ENCODE results near the gene RNF112. TPM values are rescaled to one million over a fixed set of nuclear protein-coding genes. Genes with fewer than 3 reads are reported as not detected.
A peak's percentile ranks its signal among the peaks of the same experiment; 100 is the strongest.

RNF112 gene
- total RNA-seq, 2 donors from 2014 or later, result 2.8 to 8.3 TPM

DNA sequence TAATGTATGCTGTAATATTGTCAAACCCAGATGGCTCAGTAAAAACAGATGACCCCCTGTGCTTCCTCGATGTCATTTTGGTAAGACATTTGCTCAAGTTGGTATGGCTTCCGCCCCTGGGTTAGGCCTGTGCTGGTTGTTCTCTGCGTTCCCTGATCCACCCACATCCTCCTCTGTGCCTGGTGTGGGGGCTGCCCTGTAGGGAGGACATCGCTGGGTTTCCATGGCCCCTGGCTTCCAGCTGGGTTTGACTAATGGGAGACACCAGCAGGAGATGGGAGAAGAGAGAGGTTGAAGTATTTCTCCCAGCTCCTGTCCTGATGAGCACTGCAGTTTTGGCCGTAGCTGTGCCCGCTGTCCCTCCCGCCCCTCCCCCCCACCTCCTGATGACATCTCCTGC is 19.6 kb upstream of the RNF112 start:
- DNase-seq (ENCODE audit: low spot score), result no peak
- Histone ChIP-seq H3K27me3 (replicated peaks; ENCODE audit: insufficient read depth) (no peaks in the 10 kb centered on the region), H3K27ac (peak overlapping the region; percentile 98 to 99), H3K4me1 (ENCODE audit: control insufficient read depth in 1 of 2, low read depth in 2 of 2) (peaks cover 43 to 68% of the 10 kb centered on the region in 2 donors), H3K36me3 (no peaks in the 10 kb centered on the region), H3K4me3 (no peak overlapping the region), H3K9me3 (no peaks in the 10 kb centered on the region)
- TF ChIP-seq, protein P1, sequence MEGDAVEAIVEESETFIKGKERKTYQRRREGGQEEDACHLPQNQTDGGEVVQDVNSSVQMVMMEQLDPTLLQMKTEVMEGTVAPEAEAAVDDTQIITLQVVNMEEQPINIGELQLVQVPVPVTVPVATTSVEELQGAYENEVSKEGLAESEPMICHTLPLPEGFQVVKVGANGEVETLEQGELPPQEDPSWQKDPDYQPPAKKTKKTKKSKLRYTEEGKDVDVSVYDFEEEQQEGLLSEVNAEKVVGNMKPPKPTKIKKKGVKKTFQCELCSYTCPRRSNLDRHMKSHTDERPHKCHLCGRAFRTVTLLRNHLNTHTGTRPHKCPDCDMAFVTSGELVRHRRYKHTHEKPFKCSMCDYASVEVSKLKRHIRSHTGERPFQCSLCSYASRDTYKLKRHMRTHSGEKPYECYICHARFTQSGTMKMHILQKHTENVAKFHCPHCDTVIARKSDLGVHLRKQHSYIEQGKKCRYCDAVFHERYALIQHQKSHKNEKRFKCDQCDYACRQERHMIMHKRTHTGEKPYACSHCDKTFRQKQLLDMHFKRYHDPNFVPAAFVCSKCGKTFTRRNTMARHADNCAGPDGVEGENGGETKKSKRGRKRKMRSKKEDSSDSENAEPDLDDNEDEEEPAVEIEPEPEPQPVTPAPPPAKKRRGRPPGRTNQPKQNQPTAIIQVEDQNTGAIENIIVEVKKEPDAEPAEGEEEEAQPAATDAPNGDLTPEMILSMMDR (IDR thresholded peaks at IDR 0.05), result no peak
- no peak for ATAC-seq (ENCODE audit: insufficient number of reproducible peaks, low FRiP score, low read depth)

DNA sequence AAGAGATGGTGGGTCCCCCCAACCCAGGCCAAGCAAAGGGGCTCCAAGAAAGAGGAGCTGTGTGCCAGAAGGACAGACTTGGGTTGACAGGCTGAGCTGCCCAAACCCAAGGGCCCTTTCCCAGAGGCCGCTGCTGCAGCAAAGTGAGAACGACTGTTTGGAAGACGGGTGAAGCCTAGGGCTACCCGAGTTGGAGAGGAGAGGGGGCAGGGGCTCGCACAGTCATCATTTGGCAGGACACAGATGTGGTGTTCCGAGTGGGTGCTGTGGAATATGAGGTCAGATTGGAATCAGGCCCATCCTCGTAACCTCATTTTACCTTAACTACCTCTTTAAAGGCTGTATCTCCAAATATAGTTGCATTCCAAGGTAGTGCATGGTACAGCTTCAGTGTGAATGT is 18.7 kb upstream of the RNF112 start:
- no peaks in the 10 kb centered on the region for H3K27me3 ChIP-seq (replicated peaks; ENCODE audit: insufficient read depth)
- no peaks in the 10 kb centered on the region for H3K36me3 ChIP-seq
- ATAC-seq (ENCODE audit: insufficient number of reproducible peaks, low FRiP score, low read depth) (no peak), DNase-seq (ENCODE audit: low spot score) (no peak)
- H3K9me3 ChIP-seq, result no peaks in the 10 kb centered on the region
- TF ChIP-seq, protein P1 (IDR thresholded peaks at IDR 0.05), result no peak
- peak overlapping the region; percentile 98 to 99 for H3K27ac ChIP-seq
- H3K4me3 ChIP-seq, result no peak overlapping the region
- peaks cover 40 to 66% of the 10 kb centered on the region in 2 donors for H3K4me1 ChIP-seq (ENCODE audit: control insufficient read depth in 1 of 2, low read depth in 2 of 2)

DNA sequence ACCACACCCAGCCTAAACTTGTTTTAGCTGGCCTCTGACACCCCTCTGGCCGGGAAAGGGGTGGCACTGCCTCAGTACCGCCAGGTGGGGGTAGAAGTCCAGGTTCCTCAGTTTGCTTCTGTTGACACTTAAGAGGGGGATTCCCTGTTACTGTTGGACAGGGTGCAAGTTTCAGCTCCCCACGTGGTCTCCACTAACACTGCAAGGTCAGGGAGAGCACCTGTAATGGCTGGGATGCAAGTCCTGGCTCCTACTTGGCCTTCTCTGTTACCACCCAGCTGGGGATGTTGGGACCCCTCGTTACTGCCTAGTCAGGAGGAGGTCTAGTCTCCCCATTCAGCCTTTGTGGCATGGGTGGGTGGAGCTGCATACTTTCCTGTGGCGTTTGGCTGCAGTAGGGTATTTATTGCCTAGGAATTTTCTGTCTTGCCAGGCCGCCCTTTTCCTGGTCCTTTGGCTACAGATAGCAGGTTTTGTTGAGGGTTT is 13.4 kb upstream of the RNF112 start:
- no peaks in the 10 kb centered on the region for H3K9me3 ChIP-seq
- H3K4me3 ChIP-seq, result peak overlapping the region; percentile 37
- TF ChIP-seq, protein P1 (IDR thresholded peaks at IDR 0.05), result no peak
- peaks cover 21 to 39% of the 10 kb centered on the region in 2 donors for H3K4me1 ChIP-seq (ENCODE audit: control insufficient read depth in 1 of 2, low read depth in 2 of 2)
- no peaks in the 10 kb centered on the region for H3K36me3 ChIP-seq
- ATAC-seq (ENCODE audit: insufficient number of reproducible peaks, low FRiP score, low read depth), result no peak
- DNase-seq (ENCODE audit: low spot score), result no peak
- H3K27me3 ChIP-seq (replicated peaks; ENCODE audit: insufficient read depth), result no peaks in the 10 kb centered on the region
- peak overlapping the region; percentile 82 to 87 for H3K27ac ChIP-seq

DNA sequence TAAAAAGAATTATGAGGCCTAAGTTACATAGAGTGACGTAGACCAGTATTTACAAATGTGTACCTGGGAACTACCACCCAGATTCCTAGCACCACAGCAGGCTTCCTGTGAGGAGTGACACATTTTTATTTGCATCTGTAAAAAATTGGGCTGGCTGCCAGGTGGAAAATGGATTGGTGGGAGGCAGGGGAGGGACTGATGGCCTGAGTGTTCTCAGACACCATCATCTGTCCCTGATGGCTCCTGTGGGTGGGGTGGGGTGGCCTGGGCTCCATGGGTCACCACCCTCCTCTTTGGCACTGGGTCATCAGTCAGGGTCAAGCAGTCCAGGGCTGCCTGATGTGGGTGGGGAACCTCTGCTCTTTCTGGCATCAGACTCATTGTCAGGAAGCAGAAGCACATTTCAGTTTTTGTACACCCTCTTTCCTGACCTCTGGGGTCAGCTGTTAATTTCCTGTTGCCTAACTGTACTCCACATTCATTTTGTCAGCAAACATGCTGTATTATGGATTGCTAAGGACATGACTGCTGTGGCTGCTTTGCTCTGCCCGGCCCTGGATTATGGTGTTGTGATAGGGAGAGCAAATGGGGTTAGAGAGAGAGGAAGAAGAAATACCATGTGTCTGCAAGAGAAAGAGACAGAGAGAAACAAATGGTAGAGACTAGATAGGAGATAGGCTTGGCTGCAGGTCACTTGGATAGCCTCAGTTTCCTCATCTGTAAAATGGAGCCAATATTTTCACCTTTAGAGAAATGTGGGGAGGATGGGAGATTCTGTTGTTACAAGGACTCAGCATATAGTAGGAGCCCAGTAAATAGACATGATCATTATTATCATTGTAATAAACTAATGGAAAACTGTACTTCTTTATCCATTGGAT is 12.5 kb upstream of the RNF112 start:
- Histone ChIP-seq H3K9me3 (no peaks in the 10 kb centered on the region), H3K36me3 (no peaks in the 10 kb centered on the region), H3K4me3 (peak overlapping the region; percentile 37), H3K27ac (peak overlapping the region; percentile 82 to 87), H3K27me3 (replicated peaks; ENCODE audit: insufficient read depth) (no peaks in the 10 kb centered on the region), H3K4me1 (ENCODE audit: control insufficient read depth in 1 of 2, low read depth in 2 of 2) (peaks cover 19 to 30% of the 10 kb centered on the region in 2 donors)
- DNase-seq (ENCODE audit: low spot score), result peak; percentile 70
- peak; percentile 71 for ATAC-seq (ENCODE audit: insufficient number of reproducible peaks, low FRiP score, low read depth)
- TF ChIP-seq, protein P1 (IDR thresholded peaks at IDR 0.05), result no peak

DNA sequence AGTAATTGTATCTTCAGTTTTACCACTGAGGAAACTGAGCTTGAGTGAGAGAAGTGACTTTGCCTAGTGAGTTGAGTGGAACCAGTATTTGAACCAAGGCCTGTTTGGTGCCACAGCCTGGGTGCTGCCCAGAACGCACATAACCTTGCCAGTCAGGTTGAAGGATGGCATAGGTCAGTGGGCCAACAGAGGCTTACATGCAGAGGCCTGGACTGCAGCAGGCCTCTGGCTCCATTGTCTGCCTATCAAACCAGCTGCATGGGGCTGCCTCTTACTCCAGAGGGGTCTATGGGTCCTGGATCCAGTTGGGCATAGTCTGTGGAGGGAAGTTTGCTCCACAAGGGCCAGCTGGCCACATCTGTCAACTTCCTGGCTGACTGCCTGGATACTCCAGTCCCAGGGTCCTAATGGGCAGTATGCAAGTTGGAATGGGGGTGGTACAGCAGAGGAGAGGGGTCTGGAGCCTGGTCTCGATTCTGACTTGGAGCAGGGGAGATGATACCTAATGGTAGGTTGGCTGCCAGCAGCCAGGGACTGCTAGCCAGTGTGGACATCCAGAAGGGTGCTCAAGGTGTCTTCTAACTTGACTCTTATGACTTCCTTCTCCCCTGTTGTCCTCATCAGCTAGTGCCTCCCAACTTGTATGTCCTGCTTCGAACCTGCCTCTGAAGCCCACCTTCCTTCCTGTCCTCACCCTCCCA is 11.1 kb upstream of the RNF112 start:
- H3K36me3 ChIP-seq, result no peaks in the 10 kb centered on the region
- no peak for DNase-seq (ENCODE audit: low spot score)
- H3K27me3 ChIP-seq (replicated peaks; ENCODE audit: insufficient read depth), result no peaks in the 10 kb centered on the region
- TF ChIP-seq, protein P1 (IDR thresholded peaks at IDR 0.05), result no peak
- no peak for ATAC-seq (ENCODE audit: insufficient number of reproducible peaks, low FRiP score, low read depth)
- no peak overlapping the region for H3K4me3 ChIP-seq
- H3K9me3 ChIP-seq, result no peaks in the 10 kb centered on the region
- no peak overlapping the region for H3K27ac ChIP-seq
- peaks cover 19 to 30% of the 10 kb centered on the region in 2 donors for H3K4me1 ChIP-seq (ENCODE audit: control insufficient read depth in 1 of 2, low read depth in 2 of 2)
